Measurements from ENCODE around the gene TMEM9.

Gene TMEM9

DNA sequence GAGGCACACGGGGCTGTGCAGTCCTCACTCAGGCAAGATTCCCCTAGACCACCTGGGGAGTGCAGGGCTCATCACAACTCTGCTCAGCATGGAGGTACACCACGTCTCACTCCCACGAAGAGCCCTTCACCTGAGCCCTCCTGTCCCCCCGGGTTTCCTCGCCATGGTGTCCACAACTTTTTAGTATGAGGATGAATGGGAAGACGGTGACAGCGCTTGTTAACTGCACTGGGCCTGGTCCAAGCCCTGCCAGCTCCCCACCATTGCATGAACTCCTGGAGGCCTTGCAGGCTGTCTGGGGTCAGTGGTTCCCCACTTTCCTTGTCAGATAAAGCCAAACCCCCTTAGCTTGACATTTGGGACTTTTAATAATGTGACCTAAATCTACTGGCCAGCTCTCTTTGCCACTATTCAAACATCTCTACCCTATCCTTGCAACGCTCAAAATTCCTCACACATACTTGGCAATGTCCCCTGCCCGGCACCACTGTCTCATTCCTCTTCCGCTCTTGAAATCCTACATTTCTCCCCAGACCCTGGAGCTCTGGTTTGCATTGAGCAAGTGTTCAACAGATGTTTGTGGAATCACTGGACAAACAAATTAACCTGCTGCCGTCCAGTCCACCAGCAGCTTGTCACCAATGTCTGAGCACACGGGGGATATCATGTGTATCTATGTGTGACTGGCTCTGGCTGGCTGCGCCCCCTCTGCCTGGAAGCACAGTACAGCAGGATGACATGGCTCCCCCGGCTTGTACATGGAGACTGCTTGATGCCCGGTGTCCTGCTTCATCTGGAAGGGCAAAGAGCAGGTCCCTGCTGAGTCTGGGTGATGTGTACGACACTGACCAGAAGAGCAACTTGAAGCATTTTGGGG, 11.2 kb downstream of the TMEM9 start (continued):
- TF ChIP-seq, protein P1, sequence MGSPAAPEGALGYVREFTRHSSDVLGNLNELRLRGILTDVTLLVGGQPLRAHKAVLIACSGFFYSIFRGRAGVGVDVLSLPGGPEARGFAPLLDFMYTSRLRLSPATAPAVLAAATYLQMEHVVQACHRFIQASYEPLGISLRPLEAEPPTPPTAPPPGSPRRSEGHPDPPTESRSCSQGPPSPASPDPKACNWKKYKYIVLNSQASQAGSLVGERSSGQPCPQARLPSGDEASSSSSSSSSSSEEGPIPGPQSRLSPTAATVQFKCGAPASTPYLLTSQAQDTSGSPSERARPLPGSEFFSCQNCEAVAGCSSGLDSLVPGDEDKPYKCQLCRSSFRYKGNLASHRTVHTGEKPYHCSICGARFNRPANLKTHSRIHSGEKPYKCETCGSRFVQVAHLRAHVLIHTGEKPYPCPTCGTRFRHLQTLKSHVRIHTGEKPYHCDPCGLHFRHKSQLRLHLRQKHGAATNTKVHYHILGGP (tag by site-specific recombination; IDR thresholded peaks at IDR 0.05) = no peak
- TF ChIP-seq, protein P2, sequence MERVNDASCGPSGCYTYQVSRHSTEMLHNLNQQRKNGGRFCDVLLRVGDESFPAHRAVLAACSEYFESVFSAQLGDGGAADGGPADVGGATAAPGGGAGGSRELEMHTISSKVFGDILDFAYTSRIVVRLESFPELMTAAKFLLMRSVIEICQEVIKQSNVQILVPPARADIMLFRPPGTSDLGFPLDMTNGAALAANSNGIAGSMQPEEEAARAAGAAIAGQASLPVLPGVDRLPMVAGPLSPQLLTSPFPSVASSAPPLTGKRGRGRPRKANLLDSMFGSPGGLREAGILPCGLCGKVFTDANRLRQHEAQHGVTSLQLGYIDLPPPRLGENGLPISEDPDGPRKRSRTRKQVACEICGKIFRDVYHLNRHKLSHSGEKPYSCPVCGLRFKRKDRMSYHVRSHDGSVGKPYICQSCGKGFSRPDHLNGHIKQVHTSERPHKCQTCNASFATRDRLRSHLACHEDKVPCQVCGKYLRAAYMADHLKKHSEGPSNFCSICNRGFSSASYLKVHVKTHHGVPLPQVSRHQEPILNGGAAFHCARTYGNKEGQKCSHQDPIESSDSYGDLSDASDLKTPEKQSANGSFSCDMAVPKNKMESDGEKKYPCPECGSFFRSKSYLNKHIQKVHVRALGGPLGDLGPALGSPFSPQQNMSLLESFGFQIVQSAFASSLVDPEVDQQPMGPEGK (tag by site-specific recombination; IDR thresholded peaks at IDR 0.05) = no peak
- TF ChIP-seq MEIS1 (CRISPR knock-in tag; IDR thresholded peaks at IDR 0.05; ENCODE audit: borderline replicate concordance) = no peak

DNA sequence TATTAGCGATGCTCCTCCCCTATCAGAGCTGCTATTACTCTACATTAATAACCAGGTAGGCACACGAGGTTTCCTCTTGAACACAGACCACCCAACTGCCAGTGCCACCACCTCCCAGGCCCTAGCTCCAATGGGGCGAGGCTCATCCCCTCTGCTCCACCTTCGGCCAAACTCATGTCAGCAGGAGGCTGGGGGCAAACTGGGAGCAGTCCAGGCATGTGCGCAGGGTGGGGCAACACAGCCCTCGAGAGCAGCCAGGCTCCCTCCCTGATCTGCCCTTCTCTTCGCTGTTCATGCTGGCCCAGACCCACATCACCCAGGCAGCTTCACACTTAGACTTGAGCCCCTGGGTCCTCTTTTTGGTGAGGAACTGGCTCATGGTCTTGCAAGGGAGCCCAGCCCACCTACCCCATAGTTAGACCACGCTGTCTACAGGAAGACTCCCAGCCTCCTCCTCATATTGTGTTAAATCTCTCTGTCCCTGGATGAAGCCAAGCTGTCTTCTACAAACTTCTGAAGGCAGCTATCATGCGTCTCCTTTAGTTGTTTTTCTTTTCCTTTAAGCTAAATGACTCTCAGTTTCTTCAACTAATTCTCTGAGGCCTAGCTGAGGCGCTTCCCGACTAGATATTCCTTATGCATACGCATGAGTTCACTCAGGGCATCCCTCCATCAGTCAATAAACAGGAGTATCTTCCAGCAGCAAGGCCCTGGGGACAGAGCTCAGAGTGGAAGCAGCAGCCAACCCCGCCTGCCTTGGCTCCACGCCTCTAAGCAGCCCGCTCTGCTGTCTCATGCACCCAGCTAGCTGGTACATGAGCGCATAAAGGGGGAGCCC, 12.0 kb downstream of the TMEM9 start:
- ChIA-PET POLR2A (interaction anchor here (0.8 to 1.1 kb wide), 2 partner anchors 12 to 28 kb away, joined by 4 read pairs; partner anchors contain the start of gene TMEM9), CTCF (interaction anchor here (0.8 to 1.2 kb wide), 2 partner anchors 8 to 88 kb away, joined by 3 to 4 read pairs; no protein-coding TSS in a partner anchor)
- TF ChIP-seq, protein P3, sequence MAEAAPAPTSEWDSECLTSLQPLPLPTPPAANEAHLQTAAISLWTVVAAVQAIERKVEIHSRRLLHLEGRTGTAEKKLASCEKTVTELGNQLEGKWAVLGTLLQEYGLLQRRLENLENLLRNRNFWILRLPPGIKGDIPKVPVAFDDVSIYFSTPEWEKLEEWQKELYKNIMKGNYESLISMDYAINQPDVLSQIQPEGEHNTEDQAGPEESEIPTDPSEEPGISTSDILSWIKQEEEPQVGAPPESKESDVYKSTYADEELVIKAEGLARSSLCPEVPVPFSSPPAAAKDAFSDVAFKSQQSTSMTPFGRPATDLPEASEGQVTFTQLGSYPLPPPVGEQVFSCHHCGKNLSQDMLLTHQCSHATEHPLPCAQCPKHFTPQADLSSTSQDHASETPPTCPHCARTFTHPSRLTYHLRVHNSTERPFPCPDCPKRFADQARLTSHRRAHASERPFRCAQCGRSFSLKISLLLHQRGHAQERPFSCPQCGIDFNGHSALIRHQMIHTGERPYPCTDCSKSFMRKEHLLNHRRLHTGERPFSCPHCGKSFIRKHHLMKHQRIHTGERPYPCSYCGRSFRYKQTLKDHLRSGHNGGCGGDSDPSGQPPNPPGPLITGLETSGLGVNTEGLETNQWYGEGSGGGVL (tag by site-specific recombination; IDR thresholded peaks at IDR 0.05) = no peak
- TF ChIP-seq ZNF416 (tag by site-specific recombination; IDR thresholded peaks at IDR 0.05) (no peak), MYNN (tag by site-specific recombination; IDR thresholded peaks at IDR 0.05; ENCODE audit: borderline replicate concordance) (no peak), ZNF768 (tag by site-specific recombination; IDR thresholded peaks at IDR 0.05) (no peak), RBAK (tag by site-specific recombination; IDR thresholded peaks at IDR 0.05) (no peak)
- TF ChIP-seq, protein P4, sequence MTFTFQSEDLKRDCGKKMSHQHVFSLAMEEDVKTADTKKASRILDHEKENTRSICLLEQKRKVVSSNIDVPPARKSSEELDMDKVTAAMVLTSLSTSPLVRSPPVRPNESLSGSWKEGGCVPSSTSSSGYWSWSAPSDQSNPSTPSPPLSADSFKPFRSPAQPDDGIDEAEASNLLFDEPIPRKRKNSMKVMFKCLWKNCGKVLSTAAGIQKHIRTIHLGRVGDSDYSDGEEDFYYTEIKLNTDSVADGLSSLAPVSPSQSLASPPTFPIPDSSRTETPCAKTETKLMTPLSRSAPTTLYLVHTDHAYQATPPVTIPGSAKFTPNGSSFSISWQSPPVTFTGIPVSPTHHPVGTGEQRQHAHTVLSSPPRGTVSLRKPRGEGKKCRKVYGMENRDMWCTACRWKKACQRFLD (tag by site-specific recombination; IDR thresholded peaks at IDR 0.05) = no peak
- TF ChIP-seq, protein P5, sequence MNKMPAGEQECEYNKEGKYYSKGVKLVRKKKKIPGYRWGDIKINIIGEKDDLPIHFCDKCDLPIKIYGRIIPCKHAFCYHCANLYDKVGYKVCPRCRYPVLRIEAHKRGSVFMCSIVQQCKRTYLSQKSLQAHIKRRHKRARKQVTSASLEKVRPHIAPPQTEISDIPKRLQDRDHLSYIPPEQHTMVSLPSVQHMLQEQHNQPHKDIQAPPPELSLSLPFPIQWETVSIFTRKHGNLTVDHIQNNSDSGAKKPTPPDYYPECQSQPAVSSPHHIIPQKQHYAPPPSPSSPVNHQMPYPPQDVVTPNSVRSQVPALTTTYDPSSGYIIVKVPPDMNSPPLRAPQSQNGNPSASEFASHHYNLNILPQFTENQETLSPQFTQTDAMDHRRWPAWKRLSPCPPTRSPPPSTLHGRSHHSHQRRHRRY (tag by site-specific recombination; IDR thresholded peaks at IDR 0.05) = no peak

DNA sequence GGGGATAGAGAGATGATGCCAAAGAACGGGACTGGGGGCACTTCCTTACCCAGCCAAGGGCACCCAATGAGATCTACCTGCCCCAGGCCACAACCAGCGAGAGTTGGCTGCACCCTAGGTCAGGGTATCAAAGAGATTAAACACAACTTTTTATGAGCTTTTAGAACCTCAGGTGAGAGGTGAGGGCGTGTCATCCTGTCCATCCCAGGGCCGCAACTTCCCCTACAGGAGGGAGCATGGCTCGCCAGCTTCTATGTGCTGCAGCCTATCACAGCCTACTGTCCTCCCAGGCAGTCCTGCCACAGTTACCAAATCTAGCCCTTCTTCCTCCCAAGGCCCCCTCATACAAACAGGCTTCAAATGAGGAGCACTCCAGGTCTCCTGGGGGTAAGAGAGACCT, 12.9 kb downstream of the TMEM9 start:
- no peaks in the 10 kb centered on the region for H3K9me3 ChIP-seq (ENCODE audit: control insufficient read depth, insufficient read depth, low read depth, low read length)
- ChIA-PET POLR2A (interaction anchor here (0.9 kb wide), 1 partner anchor 11 kb away, joined by 3 read pairs; no protein-coding TSS in a partner anchor), CTCF (interaction anchor here (1.1 to 1.2 kb wide), 2 partner anchors 9 to 73 kb away, joined by 3 to 4 read pairs; no protein-coding TSS in a partner anchor)
- TF ChIP-seq ZNF302 (tag by site-specific recombination; IDR thresholded peaks at IDR 0.05; ENCODE audit: low read depth) (no peak), ZNF792 (tag by site-specific recombination; IDR thresholded peaks at IDR 0.05) (no peak), ZNF433 (tag by site-specific recombination; IDR thresholded peaks at IDR 0.05; ENCODE audit: low read depth) (no peak), ZBTB21 (tag by site-specific recombination; IDR thresholded peaks at IDR 0.05) (no peak)
- TF ChIP-seq, protein P6, sequence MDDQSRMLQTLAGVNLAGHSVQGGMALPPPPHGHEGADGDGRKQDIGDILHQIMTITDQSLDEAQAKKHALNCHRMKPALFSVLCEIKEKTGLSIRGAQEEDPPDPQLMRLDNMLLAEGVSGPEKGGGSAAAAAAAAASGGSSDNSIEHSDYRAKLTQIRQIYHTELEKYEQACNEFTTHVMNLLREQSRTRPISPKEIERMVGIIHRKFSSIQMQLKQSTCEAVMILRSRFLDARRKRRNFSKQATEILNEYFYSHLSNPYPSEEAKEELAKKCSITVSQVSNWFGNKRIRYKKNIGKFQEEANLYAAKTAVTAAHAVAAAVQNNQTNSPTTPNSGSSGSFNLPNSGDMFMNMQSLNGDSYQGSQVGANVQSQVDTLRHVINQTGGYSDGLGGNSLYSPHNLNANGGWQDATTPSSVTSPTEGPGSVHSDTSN (CRISPR knock-in tag; IDR thresholded peaks at IDR 0.05) = no peak
- H3K4me1 ChIP-seq (ENCODE audit: control insufficient read depth, insufficient read depth, low read length) = no peaks in the 10 kb centered on the region
- no peak overlapping the region for H3K4me3 ChIP-seq (ENCODE audit: low read depth, low read length)
- H3K36me3 ChIP-seq (ENCODE audit: control insufficient read depth in 2 of 2, insufficient read depth in 1 of 2, low read length in 2 of 2) = peaks cover 8 to 100% of the 10 kb centered on the region in 2 experiments
- H3K27ac ChIP-seq (ENCODE audit: extremely low read depth, low read depth, low read length) = no peak overlapping the region

More for the DNA sequence above, 12.0 kb downstream of the TMEM9 start:
- Histone ChIP-seq H3K4me3 (ENCODE audit: low read depth, low read length) (no peak overlapping the region), H3K36me3 (ENCODE audit: control insufficient read depth in 2 of 2, insufficient read depth in 1 of 2, low read length in 2 of 2) (peaks cover 8 to 100% of the 10 kb centered on the region in 2 experiments), H3K9me3 (ENCODE audit: control insufficient read depth, insufficient read depth, low read depth, low read length) (no peaks in the 10 kb centered on the region), H3K27ac (ENCODE audit: extremely low read depth, low read depth, low read length) (no peak overlapping the region), H3K4me1 (ENCODE audit: control insufficient read depth, insufficient read depth, low read length) (no peaks in the 10 kb centered on the region)

Data from HEK293 (cell line).